B cell (primary cell): Measurements from ENCODE around the gene SLC24A3. TPM values are rescaled to one million over a fixed set of nuclear protein-coding genes. Genes with fewer than 3 reads are reported as not detected.

ENCODE experiments used
- ATAC-seq: fragments of 200-7000 bp; cut with Tn5 transposase; one replicate; pipeline ENCODE4 v1.10.0; 2021; ENCODE audit warnings: low read depth, mild to moderate bottlenecking, moderate number of reproducible peaks, moderate library complexity
- CTCF ChIA-PET: fragments of 350-600 bp; sonication (Branson Sonifier 250); formaldehyde crosslinking; loops from one replicate; lab custom pipeline; 2021; ENCODE audit warnings: antibody characterized with exemption, inconsistent platforms; lab: Charles Lee
- POLR2A ChIA-PET: fragments of 350-600 bp; sonication (Branson Sonifier 250); formaldehyde crosslinking; loops from one replicate; lab custom pipeline; 2021; ENCODE audit warnings: antibody characterized with exemption; lab: Charles Lee
- DNase-seq: peaks from one replicate; pipeline ENCODE4 v3.0.0; 2013
- H2AFZ ChIP-seq: 2 replicates; pipeline ENCODE4 v1.6.1; 2012; ENCODE audit warnings: mild to moderate bottlenecking, low read depth, low read length; ENCODE audit not compliant: insufficient read depth, poor library complexity, severe bottlenecking
- H3K27ac ChIP-seq, 2 donors: 1 replicate in 1 of 2; 2 replicates in 1 of 2; pipeline ENCODE4 v1.5.1; 2012 to 2013; ENCODE audit warnings: low read length in 2 of 2, mild to moderate bottlenecking in 2 of 2, moderate library complexity in 1 of 2
- H3K27me3 ChIP-seq, 4 experiments: fragments of 200-600 bp in 1 of 4; sonication (generic) in 1 of 4; replicated peaks in 1 of 4; 1 replicate in 2 of 4; 2 replicates in 2 of 4; pipeline versions ENCODE4 v1.6.1 to v1.7.0; 2013 to 2016; ENCODE audit warnings: low read length in 3 of 4, mild to moderate bottlenecking in 2 of 4, mixed read lengths in 1 of 4, moderate library complexity in 1 of 4; ENCODE audit not compliant: insufficient read depth in 4 of 4, control insufficient read depth in 3 of 4; ENCODE audit errors: control extremely low read depth in 1 of 4
- H3K36me3 ChIP-seq, 2 experiments: replicated peaks in 1 of 2; 1 replicate in 1 of 2; 2 replicates in 1 of 2; pipeline versions ENCODE4 v1.6.1 to v1.7.1; 2013; ENCODE audit warnings: low read length in 1 of 2; ENCODE audit not compliant: insufficient read depth in 2 of 2, control insufficient read depth in 1 of 2; ENCODE audit errors: control extremely low read depth in 1 of 2, extremely low read depth in 1 of 2
- H3K4me1 ChIP-seq, 2 donors: fragments of 200-600 bp in 1 of 2; sonication (generic) in 1 of 2; 1 replicate in 1 of 2; 2 replicates in 1 of 2; pipeline versions ENCODE4 v1.5.1 to v1.6.1; 2013 to 2017; ENCODE audit warnings: low read length in 2 of 2; ENCODE audit not compliant: control insufficient read depth in 2 of 2, insufficient read depth in 2 of 2
- H3K4me2 ChIP-seq: replicated peaks from 2 replicates; pipeline ENCODE3; 2012; ENCODE audit warnings: mild to moderate bottlenecking, low read depth, low read length; ENCODE audit not compliant: poor library complexity, severe bottlenecking
- H3K4me3 ChIP-seq, 5 experiments: fragments of 200-600 bp in 1 of 5; sonication (generic) in 1 of 5; 1 replicate in 3 of 5; 2 replicates in 2 of 5; pipeline versions ENCODE4 v1.5.1 to v1.7.0; 2011 to 2016; ENCODE audit warnings: low read length in 4 of 5, mild to moderate bottlenecking in 4 of 5, low read depth in 2 of 5, control low read depth in 1 of 5, moderate library complexity in 1 of 5; ENCODE audit not compliant: insufficient read depth in 1 of 5; ENCODE audit errors: control extremely low read depth in 1 of 5, extremely low read depth in 1 of 5
- H3K79me2 ChIP-seq: fragments of 200-600 bp; sonication (generic); one replicate; pipeline ENCODE4 v1.6.0; 2016; ENCODE audit warnings: low read length; ENCODE audit not compliant: control insufficient read depth, insufficient read depth
- H3K9ac ChIP-seq: fragments of 200-600 bp; sonication (generic); 2 replicates; pipeline ENCODE4 v1.6.1; 2017; ENCODE audit warnings: mild to moderate bottlenecking, low read length, moderate library complexity
- H3K9me3 ChIP-seq, 3 donors: one replicate each; pipeline versions ENCODE4 v1.6.1 to v1.7.1; 2013; ENCODE audit warnings: low read length in 2 of 3; ENCODE audit not compliant: control insufficient read depth in 2 of 3, insufficient read depth in 1 of 3; ENCODE audit errors: control extremely low read depth in 1 of 3
- H4K20me1 ChIP-seq: 2 replicates; pipeline ENCODE4 v1.6.0; 2012; ENCODE audit warnings: mild to moderate bottlenecking, low read length; ENCODE audit not compliant: insufficient read depth, control insufficient read depth, poor library complexity, severe bottlenecking
- H3K27ac Mint-ChIP-seq: one replicate; pipeline ENCODE4 v1.8.0; 2021; ENCODE audit warnings: mixed read lengths
- H3K27me3 Mint-ChIP-seq: one replicate; pipeline ENCODE4 v1.8.0; 2021; ENCODE audit warnings: mixed read lengths
- H3K4me1 Mint-ChIP-seq: one replicate; pipeline ENCODE4 v1.8.0; 2021; ENCODE audit warnings: mixed read lengths
- H3K4me3 Mint-ChIP-seq: one replicate; pipeline ENCODE4 v1.8.0; 2021; ENCODE audit warnings: mixed read lengths
- H3K9me3 Mint-ChIP-seq: one replicate; pipeline ENCODE4 v1.8.0; 2022; ENCODE audit warnings: mixed read lengths; ENCODE audit not compliant: insufficient read depth
- EZH2 ChIP-seq: IDR thresholded peaks from 2 replicates; pipeline ENCODE4 v1.6.1; 2012; ENCODE audit warnings: borderline replicate concordance, low read depth, mild to moderate bottlenecking, moderate library complexity, low read length; ENCODE audit not compliant: insufficient read depth, poor library complexity, severe bottlenecking
- WGBS: methylation state at CpG from one replicate; pipeline ENCODE4 v1.1.5; 2013; ENCODE audit warnings: missing lambda C conversion rate; ENCODE audit not compliant: insufficient coverage; 5-methylcytosine and 5-hydroxymethylcytosine counted together
- intact Hi-C: fragments of 100-400 bp; cut with micrococcal nuclease; formaldehyde crosslinking; loops from one replicate; pipeline ENCODE4 v1.10.0; 2022
- polyA plus RNA-seq: library from polyadenylated mRNA; depleted of rRNA; stranded (reverse); fragments of >200 nt; gene quantifications from 2 replicates; pipeline ENCODE4 v1.2.3, GENCODE V29; 2012
- total RNA-seq, 2 donors: library from RNA; stranded (reverse); fragments of 120-200 nt in 1 of 2; gene quantifications; 1 replicate in 1 of 2; 2 replicates in 1 of 2; pipeline versions ENCODE4 v1.2.3 to v1.2.4, GENCODE V29; 2013 to 2022
- TF ChIP-seq, protein P1 (sequence below): fragments of 200-600 bp; IDR thresholded peaks from one replicate; pipeline ENCODE4 v1.8.0; 2022; ENCODE audit warnings: antibody characterized with exemption, mild to moderate bottlenecking

The SLC24A3 gene
- total and polyA plus RNA-seq, 2 donors (not counting 1 experiment from before 2014, with no cell fraction given) = not detected

DNA sequence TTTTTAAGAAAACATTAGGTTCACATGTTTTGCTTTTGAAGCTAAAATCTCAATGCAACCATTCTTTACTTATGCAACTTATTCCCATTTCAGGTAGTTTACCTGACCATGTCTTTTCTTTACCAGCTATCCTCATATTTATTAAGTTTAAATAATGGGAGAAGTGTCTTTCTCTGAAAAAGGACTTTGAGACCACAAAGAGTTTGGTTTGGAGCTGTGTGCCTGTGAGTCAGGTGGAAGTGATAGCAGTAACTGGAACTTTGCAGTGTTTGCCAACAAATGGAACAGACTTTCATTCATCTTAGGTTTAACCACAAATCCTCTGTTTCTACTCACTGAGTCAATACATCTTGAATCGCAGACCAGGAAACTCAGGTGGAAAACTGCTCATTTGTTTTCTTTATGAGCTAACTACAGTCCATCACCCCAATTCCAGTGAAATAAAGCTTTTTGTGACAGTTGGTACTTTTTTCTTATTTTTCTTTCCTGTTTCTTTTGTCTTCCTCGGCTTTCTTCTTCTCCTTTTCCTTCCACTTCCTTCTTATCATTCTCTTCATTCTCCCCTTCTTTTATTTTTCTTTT, 397.3 kb downstream of the SLC24A3 start:
- intact Hi-C loops = no loop called here
- H4K20me1 ChIP-seq = no peaks in the 10 kb centered on the region
- no peaks in the 10 kb centered on the region for H3K9me3 ChIP-seq
- H3K9ac ChIP-seq = no peak overlapping the region
- peaks cover 0 to 10% (median 6%) of the 10 kb centered on the region in 4 experiments for H3K27me3 ChIP-seq
- H3K4me3 ChIP-seq = no peak overlapping the region
- Mint-ChIP-seq H3K27ac (no peak overlapping the region), H3K9me3 (no peaks in the 10 kb centered on the region), H3K27me3 (peaks cover 42% of the 10 kb centered on the region), H3K4me3 (no peak overlapping the region), H3K4me1 (no peaks in the 10 kb centered on the region)
- TF ChIP-seq, protein P1, sequence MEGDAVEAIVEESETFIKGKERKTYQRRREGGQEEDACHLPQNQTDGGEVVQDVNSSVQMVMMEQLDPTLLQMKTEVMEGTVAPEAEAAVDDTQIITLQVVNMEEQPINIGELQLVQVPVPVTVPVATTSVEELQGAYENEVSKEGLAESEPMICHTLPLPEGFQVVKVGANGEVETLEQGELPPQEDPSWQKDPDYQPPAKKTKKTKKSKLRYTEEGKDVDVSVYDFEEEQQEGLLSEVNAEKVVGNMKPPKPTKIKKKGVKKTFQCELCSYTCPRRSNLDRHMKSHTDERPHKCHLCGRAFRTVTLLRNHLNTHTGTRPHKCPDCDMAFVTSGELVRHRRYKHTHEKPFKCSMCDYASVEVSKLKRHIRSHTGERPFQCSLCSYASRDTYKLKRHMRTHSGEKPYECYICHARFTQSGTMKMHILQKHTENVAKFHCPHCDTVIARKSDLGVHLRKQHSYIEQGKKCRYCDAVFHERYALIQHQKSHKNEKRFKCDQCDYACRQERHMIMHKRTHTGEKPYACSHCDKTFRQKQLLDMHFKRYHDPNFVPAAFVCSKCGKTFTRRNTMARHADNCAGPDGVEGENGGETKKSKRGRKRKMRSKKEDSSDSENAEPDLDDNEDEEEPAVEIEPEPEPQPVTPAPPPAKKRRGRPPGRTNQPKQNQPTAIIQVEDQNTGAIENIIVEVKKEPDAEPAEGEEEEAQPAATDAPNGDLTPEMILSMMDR = no peak
- TF ChIP-seq EZH2 = no peak
- no peaks in the 10 kb centered on the region for H3K36me3 ChIP-seq
- H3K27ac ChIP-seq = no peak overlapping the region
- no peak overlapping the region for H2AFZ ChIP-seq
- CTCF ChIA-PET = no interaction called here
- H3K4me2 ChIP-seq = no peak overlapping the region
- POLR2A ChIA-PET = no interaction called here
- no peaks in the 10 kb centered on the region for H3K4me1 ChIP-seq
- no peaks in the 10 kb centered on the region for H3K79me2 ChIP-seq
- no peak for DNase-seq
- no CpG with 5 or more reads among the region's 2 CpGs for WGBS
- ATAC-seq = no peak

DNA sequence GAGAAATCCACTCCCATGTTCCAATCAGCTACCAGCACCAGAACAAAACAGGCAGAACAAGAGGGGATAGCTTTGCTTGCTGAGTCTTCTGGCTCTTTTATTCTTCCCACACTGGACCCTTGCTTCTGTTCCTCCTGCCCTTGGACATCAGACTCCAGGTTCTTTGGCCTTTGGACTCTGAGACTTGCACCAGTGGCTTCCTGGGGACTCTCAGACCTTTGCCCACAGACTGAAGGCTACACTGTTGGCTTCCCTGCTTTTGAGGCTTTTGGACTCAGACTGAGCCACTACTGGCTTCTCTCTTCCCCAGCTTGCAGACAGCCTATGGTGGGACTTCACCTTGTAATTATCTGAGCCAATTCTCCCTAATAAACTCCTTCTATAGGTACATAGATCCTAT, 403.2 kb downstream of the SLC24A3 start:
- peaks cover 0 to 14% (median 10%) of the 10 kb centered on the region in 4 experiments for H3K27me3 ChIP-seq
- Mint-ChIP-seq H3K4me1 (no peaks in the 10 kb centered on the region), H3K27ac (no peak overlapping the region), H3K9me3 (no peaks in the 10 kb centered on the region), H3K27me3 (peaks cover 58% of the 10 kb centered on the region), H3K4me3 (no peak overlapping the region)
- H3K4me3 ChIP-seq = no peak overlapping the region
- H3K9me3 ChIP-seq = no peaks in the 10 kb centered on the region
- TF ChIP-seq, protein P1 = no peak
- TF ChIP-seq EZH2 = no peak
- no peak overlapping the region for H2AFZ ChIP-seq
- no peak for DNase-seq
- CTCF ChIA-PET = interaction anchor here (1.5 kb wide), 1 partner anchor 13 kb away, joined by 3 read pairs; no protein-coding TSS in a partner anchor
- H3K4me1 ChIP-seq = no peaks in the 10 kb centered on the region
- intact Hi-C loops = no loop called here
- no peak overlapping the region for H3K9ac ChIP-seq
- no peak for ATAC-seq
- no peak overlapping the region for H3K4me2 ChIP-seq
- POLR2A ChIA-PET = no interaction called here
- H3K36me3 ChIP-seq = no peaks in the 10 kb centered on the region
- no peaks in the 10 kb centered on the region for H3K79me2 ChIP-seq
- H4K20me1 ChIP-seq = no peaks in the 10 kb centered on the region
- H3K27ac ChIP-seq = no peak overlapping the region
